ENCODE data around the gene CNIH3.

Gene CNIH3

GRCh38 chr1:224757508-224757907, 141.4 kb downstream of the CNIH3 start:
- H3K27ac ChIP-seq (ENCODE audit: low read depth, low read length), result no peak overlapping the region
- no peaks in the 10 kb centered on the region for H3K79me2 ChIP-seq (ENCODE audit: insufficient read depth, low read length)
- TF ChIP-seq EZH2phosphoT487 (conservative IDR thresholded peaks at IDR 0.05; ENCODE audit: low read length) (no peak), CTCF (IDR thresholded peaks at IDR 0.05; ENCODE audit: insufficient read depth, low read length, poor library complexity, severe bottlenecking) (no peak)
- no peak overlapping the region for H3K4me2 ChIP-seq (ENCODE audit: low read depth, low read length, poor library complexity, severe bottlenecking)
- H4K20me1 ChIP-seq (ENCODE audit: low read depth, low read length), result no peaks in the 10 kb centered on the region
- no peak overlapping the region for H3K4me3 ChIP-seq (ENCODE audit: insufficient read depth, low read length, poor library complexity, severe bottlenecking)
- no peaks in the 10 kb centered on the region for H3K36me3 ChIP-seq (ENCODE audit: low read length)
- H3K9me2 ChIP-seq (replicated peaks; ENCODE audit: insufficient read depth, low read length), result no peaks in the 10 kb centered on the region
- H2AFZ ChIP-seq (ENCODE audit: low read depth, low read length, severe bottlenecking), result no peak overlapping the region
- H3F3A ChIP-seq (ENCODE audit: insufficient read depth), result no peaks in the 10 kb centered on the region
- H3K9ac ChIP-seq (ENCODE audit: low read length), result no peak overlapping the region
- H3K9me3 ChIP-seq (ENCODE audit: insufficient read depth, low read length), result peaks cover 10% of the 10 kb centered on the region; the same call in 1 of the 2 replicates
- no peaks in the 10 kb centered on the region for H3K27me3 ChIP-seq (ENCODE audit: low read length)

GRCh38 chr1:224759135-224759534, 143.0 kb downstream of the CNIH3 start:
- no peak overlapping the region for H3K4me3 ChIP-seq (ENCODE audit: insufficient read depth, low read length, poor library complexity, severe bottlenecking)
- H3K27me3 ChIP-seq (ENCODE audit: low read length), result 0 out of 2 replicates have a peak, but pooled peaks cover 3% of the 10 kb centered on the region
- H4K20me1 ChIP-seq (ENCODE audit: low read depth, low read length), result no peaks in the 10 kb centered on the region
- H3K9me3 ChIP-seq (ENCODE audit: insufficient read depth, low read length), result peaks cover 10% of the 10 kb centered on the region; the same call in 1 of the 2 replicates
- H3F3A ChIP-seq (ENCODE audit: insufficient read depth), result no peaks in the 10 kb centered on the region
- H3K79me2 ChIP-seq (ENCODE audit: insufficient read depth, low read length), result no peaks in the 10 kb centered on the region
- H3K9me2 ChIP-seq (replicated peaks; ENCODE audit: insufficient read depth, low read length), result no peaks in the 10 kb centered on the region
- H3K9ac ChIP-seq (ENCODE audit: low read length), result no peak overlapping the region
- no peaks in the 10 kb centered on the region for H3K36me3 ChIP-seq (ENCODE audit: low read length)
- H3K4me2 ChIP-seq (ENCODE audit: low read depth, low read length, poor library complexity, severe bottlenecking), result no peak overlapping the region
- no peak overlapping the region for H3K27ac ChIP-seq (ENCODE audit: low read depth, low read length)
- no peak for TF ChIP-seq CTCF (IDR thresholded peaks at IDR 0.05; ENCODE audit: insufficient read depth, low read length, poor library complexity, severe bottlenecking)
- no peak for TF ChIP-seq EZH2phosphoT487 (conservative IDR thresholded peaks at IDR 0.05; ENCODE audit: low read length)
- H2AFZ ChIP-seq (ENCODE audit: low read depth, low read length, severe bottlenecking), result no peak overlapping the region

- TF ChIP-seq EZH2phosphoT487 (conservative IDR thresholded peaks at IDR 0.05; ENCODE audit: low read length) (no peak), CTCF (IDR thresholded peaks at IDR 0.05; ENCODE audit: insufficient read depth, low read length, poor library complexity, severe bottlenecking) (no peak)
- Histone ChIP-seq H4K20me1 (ENCODE audit: low read depth, low read length) (no peaks in the 10 kb centered on the region), H3K4me2 (ENCODE audit: low read depth, low read length, poor library complexity, severe bottlenecking) (no peak overlapping the region), H3F3A (ENCODE audit: insufficient read depth) (no peaks in the 10 kb centered on the region), H3K79me2 (ENCODE audit: insufficient read depth, low read length) (no peaks in the 10 kb centered on the region), H2AFZ (ENCODE audit: low read depth, low read length, severe bottlenecking) (no peak overlapping the region), H3K4me3 (ENCODE audit: insufficient read depth, low read length, poor library complexity, severe bottlenecking) (no peak overlapping the region), H3K9me2 (replicated peaks; ENCODE audit: insufficient read depth, low read length) (no peaks in the 10 kb centered on the region), H3K36me3 (ENCODE audit: low read length) (no peaks in the 10 kb centered on the region), H3K9ac (ENCODE audit: low read length) (no peak overlapping the region), H3K27ac (ENCODE audit: low read depth, low read length) (no peak overlapping the region), H3K27me3 (ENCODE audit: low read length) (0 out of 2 replicates have a peak, but pooled peaks cover 3% of the 10 kb centered on the region), H3K9me3 (ENCODE audit: insufficient read depth, low read length) (peaks cover 10% of the 10 kb centered on the region; the same call in 1 of the 2 replicates)
Measured at GRCh38 chr1:224759681-224760091, 143.6 kb downstream of the CNIH3 start.
